ENCODE measurements around the gene ADK. TPM values are rescaled to one million over a fixed set of nuclear protein-coding genes. Genes with fewer than 3 reads are reported as not detected.
A peak's percentile ranks its signal among the peaks of the same experiment; 100 is the strongest.

The ADK gene
- total RNA-seq, 1 donor from 2014 or later = 46.1 TPM

DNA sequence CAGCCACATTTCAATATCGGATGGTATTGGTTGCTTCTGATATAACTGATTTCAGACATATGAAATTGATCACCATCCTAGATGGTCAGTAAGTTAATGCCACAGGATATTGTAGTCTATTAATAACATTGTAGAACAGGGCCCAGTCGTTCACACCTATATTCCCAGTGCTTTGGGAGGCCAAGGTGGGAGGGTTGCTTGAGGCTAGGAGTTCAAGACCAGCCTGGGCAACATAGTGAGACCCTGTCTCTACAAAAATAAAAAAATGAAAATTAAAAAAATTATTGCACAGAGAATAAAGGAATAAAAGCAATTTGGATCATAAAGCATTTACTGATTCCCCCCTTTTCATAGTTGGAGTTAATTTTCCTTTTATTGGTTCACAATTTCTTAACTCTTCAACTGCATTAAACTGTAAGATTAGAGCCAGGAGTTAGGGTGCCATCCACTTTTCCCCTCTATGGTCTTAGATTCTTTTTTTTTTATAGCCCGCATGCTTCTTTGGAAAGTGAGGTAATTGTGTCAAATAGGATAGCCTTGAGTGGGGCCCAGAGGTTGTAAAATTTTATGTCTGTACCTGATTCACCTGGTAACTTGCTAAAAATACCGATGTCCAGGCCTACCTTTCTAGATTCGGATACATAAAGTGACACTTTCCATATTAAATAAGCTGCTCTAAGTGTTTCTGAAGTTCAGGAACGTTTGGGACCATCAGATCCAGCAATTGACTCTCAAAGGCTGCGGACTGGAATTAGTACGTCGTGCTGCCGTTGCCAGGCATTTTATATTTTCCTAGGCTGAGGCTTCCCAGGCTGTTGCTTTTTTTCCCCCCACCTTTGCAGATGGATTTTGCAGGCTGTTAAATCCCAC is 24.7 kb downstream of the ADK start:
- POLR2A ChIA-PET = interaction anchor here (0.5 to 3.8 kb wide), 18 partner anchors 9 to 357 kb away, joined by 3 to 61 read pairs (median 4); partner anchors contain the start of genes ADK and AP3M1
- DNase-seq (no peak), ATAC-seq (ENCODE audit: low read depth) (no peak)
- Mint-ChIP-seq H3K36me3 (ENCODE audit: low read depth) (peaks cover 2% of the 10 kb centered on the region), H3K27ac (peak overlapping the region; percentile 97), H3K27me3 (no peaks in the 10 kb centered on the region), H3K9me3 (no peaks in the 10 kb centered on the region), H3K4me1 (peaks cover 54% of the 10 kb centered on the region), H3K4me3 (peak overlapping the region; percentile 92)
- intact Hi-C loops (cut with micrococcal nuclease) = loop anchor here (1.0 to 10.0 kb wide), 8 partner anchors 9 to 1035 kb away; partner anchors contain the start of genes ADK, KAT6B, SAMD8 and VDAC2
- CTCF ChIA-PET = interaction anchor here (1.2 to 1.3 kb wide), 3 partner anchors 10 to 38 kb away, joined by 3 to 7 read pairs (median 6); partner anchors contain the start of genes ADK and AP3M1
- TF ChIP-seq, protein P1, sequence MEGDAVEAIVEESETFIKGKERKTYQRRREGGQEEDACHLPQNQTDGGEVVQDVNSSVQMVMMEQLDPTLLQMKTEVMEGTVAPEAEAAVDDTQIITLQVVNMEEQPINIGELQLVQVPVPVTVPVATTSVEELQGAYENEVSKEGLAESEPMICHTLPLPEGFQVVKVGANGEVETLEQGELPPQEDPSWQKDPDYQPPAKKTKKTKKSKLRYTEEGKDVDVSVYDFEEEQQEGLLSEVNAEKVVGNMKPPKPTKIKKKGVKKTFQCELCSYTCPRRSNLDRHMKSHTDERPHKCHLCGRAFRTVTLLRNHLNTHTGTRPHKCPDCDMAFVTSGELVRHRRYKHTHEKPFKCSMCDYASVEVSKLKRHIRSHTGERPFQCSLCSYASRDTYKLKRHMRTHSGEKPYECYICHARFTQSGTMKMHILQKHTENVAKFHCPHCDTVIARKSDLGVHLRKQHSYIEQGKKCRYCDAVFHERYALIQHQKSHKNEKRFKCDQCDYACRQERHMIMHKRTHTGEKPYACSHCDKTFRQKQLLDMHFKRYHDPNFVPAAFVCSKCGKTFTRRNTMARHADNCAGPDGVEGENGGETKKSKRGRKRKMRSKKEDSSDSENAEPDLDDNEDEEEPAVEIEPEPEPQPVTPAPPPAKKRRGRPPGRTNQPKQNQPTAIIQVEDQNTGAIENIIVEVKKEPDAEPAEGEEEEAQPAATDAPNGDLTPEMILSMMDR (IDR thresholded peaks at IDR 0.05) = no peak

DNA sequence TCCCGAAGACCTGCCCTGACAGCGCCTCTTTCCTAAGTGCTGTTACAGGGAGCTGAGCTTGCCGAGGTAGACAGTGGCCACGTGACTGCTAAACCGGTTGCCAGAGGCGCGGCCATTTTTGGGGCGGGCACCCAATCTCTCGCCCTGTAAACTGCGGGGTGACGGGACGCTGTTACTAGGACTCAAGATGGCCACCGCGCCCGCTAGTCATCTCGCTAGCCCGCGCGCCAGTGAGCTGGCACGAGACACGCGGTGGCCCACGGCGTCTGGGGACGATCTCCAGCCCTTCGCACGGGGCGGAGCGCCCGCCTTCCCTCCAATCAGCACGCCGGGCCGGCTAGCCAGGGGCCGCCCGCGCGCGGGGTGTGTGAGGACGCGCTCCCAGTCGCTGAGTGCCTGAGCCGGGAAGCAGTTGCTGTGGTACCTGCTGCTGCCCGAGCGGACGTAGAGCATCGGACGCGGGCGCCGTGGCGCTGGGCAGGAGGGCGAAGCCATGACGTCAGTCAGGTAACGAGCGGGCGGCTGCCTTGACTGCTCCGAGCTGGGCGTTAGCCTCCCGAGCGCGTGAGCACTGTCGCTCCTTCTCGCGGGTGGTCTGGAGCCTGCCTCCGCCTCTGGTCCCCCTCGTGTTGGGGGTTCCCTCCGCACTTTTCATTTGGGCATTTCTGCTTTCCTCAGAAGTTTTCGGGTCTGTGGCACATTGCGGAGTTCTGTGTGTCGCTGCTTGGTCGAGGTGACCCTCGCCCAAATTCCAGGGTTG is 25.5 kb downstream of the ADK start:
- CTCF ChIA-PET = interaction anchor here (1.2 to 1.5 kb wide), 4 partner anchors 10 to 50 kb away, joined by 3 to 7 read pairs (median 4); partner anchors contain the start of genes ADK and AP3M1
- H3K27ac Mint-ChIP-seq = peak overlapping the region; percentile 97
- H3K4me3 Mint-ChIP-seq = peak overlapping the region; percentile 92
- intact Hi-C loops (cut with micrococcal nuclease) = loop anchor here (1.0 to 10.0 kb wide), 8 partner anchors 10 to 1034 kb away; partner anchors contain the start of genes ADK, KAT6B, SAMD8 and VDAC2
- H3K36me3 Mint-ChIP-seq (ENCODE audit: low read depth) = peaks cover 2% of the 10 kb centered on the region
- H3K27me3 Mint-ChIP-seq = no peaks in the 10 kb centered on the region
- H3K9me3 Mint-ChIP-seq = no peaks in the 10 kb centered on the region
- TF ChIP-seq, protein P1 (IDR thresholded peaks at IDR 0.05) = no peak
- ATAC-seq (ENCODE audit: low read depth) (peak; percentile 90), DNase-seq (peak; percentile 92)
- POLR2A ChIA-PET = interaction anchor here (0.5 to 3.8 kb wide), 22 partner anchors 10 to 1034 kb away, joined by 3 to 61 read pairs (median 4); partner anchors contain the start of genes ADK, AP3M1 and VDAC2
- peaks cover 55% of the 10 kb centered on the region for H3K4me1 Mint-ChIP-seq

DNA sequence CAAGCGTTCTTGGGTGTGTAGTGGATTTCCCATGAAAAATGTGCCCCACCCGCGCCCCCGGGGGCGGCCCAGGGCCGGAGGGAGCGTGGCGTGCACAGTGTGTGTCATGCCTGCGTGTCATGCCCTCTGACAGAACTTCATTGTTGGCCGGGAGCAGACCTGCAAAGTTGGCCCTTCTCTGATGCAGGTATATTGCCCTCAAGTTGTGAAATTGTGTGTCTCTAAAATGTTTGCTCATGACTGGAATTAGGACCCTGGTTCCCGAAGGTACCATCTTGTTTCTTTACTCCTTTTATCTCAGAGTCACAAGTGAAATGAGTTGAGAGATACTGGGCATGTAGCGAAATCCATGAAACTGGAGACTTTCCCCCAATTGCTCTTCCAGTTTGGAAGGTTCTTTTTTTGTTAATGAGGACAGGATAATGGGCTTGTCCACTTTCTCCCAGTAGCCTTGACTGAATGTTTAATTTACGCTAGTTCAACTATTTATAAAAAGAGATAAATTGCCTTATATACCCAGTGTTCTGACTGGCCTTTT is 26.2 kb downstream of the ADK start:
- peak overlapping the region; percentile 92 for H3K4me3 Mint-ChIP-seq
- ChIA-PET POLR2A (interaction anchor here (0.6 to 3.8 kb wide), 16 partner anchors 8 to 1033 kb away, joined by 3 to 61 read pairs (median 6); partner anchors contain the start of genes ADK, AP3M1 and VDAC2), CTCF (interaction anchor here (1.3 to 1.6 kb wide), 4 partner anchors 8 to 50 kb away, joined by 3 to 6 read pairs (median 4); no protein-coding TSS in a partner anchor)
- peak; percentile 8 for ATAC-seq (ENCODE audit: low read depth)
- intact Hi-C loops (cut with micrococcal nuclease) = loop anchor here (2.0 to 10.0 kb wide), 2 partner anchors 938 to 1034 kb away; partner anchors contain the start of genes SAMD8 and VDAC2
- H3K9me3 Mint-ChIP-seq = no peaks in the 10 kb centered on the region
- DNase-seq = no peak
- peaks cover 4% of the 10 kb centered on the region for H3K36me3 Mint-ChIP-seq (ENCODE audit: low read depth)
- H3K27me3 Mint-ChIP-seq = no peaks in the 10 kb centered on the region
- H3K4me1 Mint-ChIP-seq = peaks cover 57% of the 10 kb centered on the region
- H3K27ac Mint-ChIP-seq = peak overlapping the region; percentile 97
- TF ChIP-seq, protein P1 (IDR thresholded peaks at IDR 0.05) = no peak

DNA sequence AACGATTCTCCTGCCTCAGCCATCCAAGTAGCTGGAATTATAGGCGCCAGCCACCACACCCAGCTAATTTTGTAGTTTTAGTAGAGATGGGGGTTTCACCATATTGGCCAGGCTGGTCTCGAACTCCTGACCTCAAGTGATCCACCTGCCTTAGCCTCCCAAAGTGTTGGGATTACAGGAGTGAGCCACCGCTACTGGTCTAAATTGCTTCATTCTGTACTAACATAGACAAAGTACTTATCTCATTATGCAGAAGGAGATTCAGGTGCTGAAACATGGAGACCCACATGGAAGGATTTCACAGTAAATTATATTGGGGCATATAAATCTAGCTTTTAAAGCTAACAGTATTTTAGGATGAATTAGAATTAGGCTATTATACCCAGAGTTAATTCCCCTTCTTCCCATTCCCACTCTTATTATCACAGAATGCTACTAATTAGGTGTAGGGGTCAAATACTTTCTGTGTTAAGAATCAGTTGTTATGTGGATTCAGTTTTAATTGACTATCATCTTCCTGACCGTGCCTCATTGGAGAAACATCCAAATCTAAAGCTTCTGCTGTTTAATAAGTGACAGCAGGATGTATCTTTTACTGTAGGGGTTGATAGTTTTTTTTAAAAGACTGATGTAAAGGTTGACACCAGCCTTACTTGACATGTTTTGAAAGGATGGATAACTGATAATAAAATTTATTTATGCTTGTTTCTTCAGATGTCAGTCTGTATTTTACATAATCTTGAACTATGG is 27.2 kb downstream of the ADK start:
- peaks cover 62% of the 10 kb centered on the region for H3K4me1 Mint-ChIP-seq

More for the DNA sequence above, 27.2 kb downstream of the ADK start:
- ATAC-seq (ENCODE audit: low read depth) = no peak
- peaks cover 4% of the 10 kb centered on the region for H3K36me3 Mint-ChIP-seq (ENCODE audit: low read depth)
- no peak for DNase-seq
- peak overlapping the region; percentile 46 for H3K27ac Mint-ChIP-seq
- no peaks in the 10 kb centered on the region for H3K27me3 Mint-ChIP-seq
- TF ChIP-seq, protein P1 (IDR thresholded peaks at IDR 0.05) = no peak
- H3K4me3 Mint-ChIP-seq = peak overlapping the region; percentile 32
- intact Hi-C loops (cut with micrococcal nuclease) = loop anchor here (10.0 kb wide), 1 partner anchor 937 kb away; the partner anchor contains the start of gene SAMD8
- POLR2A ChIA-PET = interaction anchor here (0.7 to 3.8 kb wide), 9 partner anchors 9 to 35 kb away, joined by 4 to 57 read pairs (median 6); partner anchors contain the start of genes ADK and AP3M1
- no peaks in the 10 kb centered on the region for H3K9me3 Mint-ChIP-seq
- CTCF ChIA-PET = interaction anchor here (1.1 to 1.6 kb wide), 2 partner anchors 9 to 27 kb away, joined by 3 to 4 read pairs; no protein-coding TSS in a partner anchor

Data from activated B cell treated with CpG ODN at 0.5 μM for 24 hours (primary cell).